Uterus (tissue), 4 donors: ENCODE data around the gene SPATA6. TPM values are rescaled to one million over a fixed set of nuclear protein-coding genes. Genes with fewer than 3 reads are reported as not detected.
"Not testable (repeated sequence)": the region's sequence is repeated elsewhere in the genome, so short reads cannot be mapped to it uniquely, and the experiment has no call there.

ENCODE experiments used
- DNase-seq, 2 donors: peaks; one replicate each; pipeline ENCODE4 v3.0.0-alpha.2; 2019 to 2020
- H3K27ac ChIP-seq, 2 donors: fragments of 200-600 bp; sonication (generic); 1 replicate in 1 of 2; 2 replicates in 1 of 2; pipeline ENCODE4 v1.5.1; 2016 to 2018
- H3K27me3 ChIP-seq, 2 donors: fragments of 200-600 bp; sonication (generic); one replicate each; pipeline ENCODE4 v1.5.1; 2018 to 2019; ENCODE audit warnings: control low read depth in 1 of 2
- H3K36me3 ChIP-seq, 2 donors: fragments of 200-600 bp; sonication (generic); one replicate each; pipeline ENCODE4 v1.5.1; 2019; ENCODE audit warnings: control low read depth in 1 of 2
- H3K4me1 ChIP-seq, 2 donors: fragments of 200-600 bp; sonication (generic); one replicate each; pipeline ENCODE4 v1.5.1; 2018 to 2019; ENCODE audit warnings: control low read depth in 1 of 2
- H3K4me3 ChIP-seq, 2 donors: fragments of 200-600 bp; sonication (generic); 1 replicate in 1 of 2; 2 replicates in 1 of 2; pipeline ENCODE4 v1.5.1; 2018 to 2019; ENCODE audit warnings: mild to moderate bottlenecking in 1 of 2
- H3K9me3 ChIP-seq, 2 donors: fragments of 200-600 bp; sonication (generic); one replicate each; pipeline ENCODE4 v1.5.1; 2019; ENCODE audit warnings: control low read depth in 1 of 2
- POLR2A ChIP-seq, 2 donors: fragments of 450-650 bp; IDR thresholded peaks; one replicate each; pipeline ENCODE4 v1.6.1; 2016; ENCODE audit warnings: antibody characterized with exemption in 2 of 2, mild to moderate bottlenecking in 1 of 2, moderate library complexity in 1 of 2
- intact Hi-C: fragments of 100-400 bp; cut with DNase I; formaldehyde crosslinking; loops from one replicate; pipeline ENCODE4 v1.15.1; 2023; ENCODE audit warnings: low total_unique reads
- total RNA-seq, 4 donors: library from RNA; depleted of rRNA in 3 of 4; stranded (reverse); fragments of >200 nt in 3 of 4; gene quantifications; one replicate each; pipeline versions ENCODE4 v1.1.0 to v1.2.4, GENCODE V29; 2014 to 2023
- TF ChIP-seq, protein P1 (sequence below), 4 experiments: fragments of 200-600 bp in 2 of 4; fragments of 450-650 bp in 2 of 4; sonication (generic) in 2 of 4; IDR thresholded peaks; one replicate each; pipeline ENCODE4 v1.5.1; 2016 to 2019; ENCODE audit warnings: antibody characterized with exemption in 4 of 4, mild to moderate bottlenecking in 2 of 4, moderate library complexity in 1 of 4
- donor health status: DM: yes; HTN: yes; CAD: no.

Gene SPATA6
- total RNA-seq, 4 donors from 2014 or later = 27.4 to 94.5 (median 46.0) TPM

- H3K36me3 ChIP-seq = no peaks in the 10 kb centered on the region
- intact Hi-C loops = no loop called here
- no peaks in the 10 kb centered on the region for H3K9me3 ChIP-seq
- H3K4me3 ChIP-seq = no peak overlapping the region
- no peaks in the 10 kb centered on the region for H3K27me3 ChIP-seq
- TF ChIP-seq, protein P1, sequence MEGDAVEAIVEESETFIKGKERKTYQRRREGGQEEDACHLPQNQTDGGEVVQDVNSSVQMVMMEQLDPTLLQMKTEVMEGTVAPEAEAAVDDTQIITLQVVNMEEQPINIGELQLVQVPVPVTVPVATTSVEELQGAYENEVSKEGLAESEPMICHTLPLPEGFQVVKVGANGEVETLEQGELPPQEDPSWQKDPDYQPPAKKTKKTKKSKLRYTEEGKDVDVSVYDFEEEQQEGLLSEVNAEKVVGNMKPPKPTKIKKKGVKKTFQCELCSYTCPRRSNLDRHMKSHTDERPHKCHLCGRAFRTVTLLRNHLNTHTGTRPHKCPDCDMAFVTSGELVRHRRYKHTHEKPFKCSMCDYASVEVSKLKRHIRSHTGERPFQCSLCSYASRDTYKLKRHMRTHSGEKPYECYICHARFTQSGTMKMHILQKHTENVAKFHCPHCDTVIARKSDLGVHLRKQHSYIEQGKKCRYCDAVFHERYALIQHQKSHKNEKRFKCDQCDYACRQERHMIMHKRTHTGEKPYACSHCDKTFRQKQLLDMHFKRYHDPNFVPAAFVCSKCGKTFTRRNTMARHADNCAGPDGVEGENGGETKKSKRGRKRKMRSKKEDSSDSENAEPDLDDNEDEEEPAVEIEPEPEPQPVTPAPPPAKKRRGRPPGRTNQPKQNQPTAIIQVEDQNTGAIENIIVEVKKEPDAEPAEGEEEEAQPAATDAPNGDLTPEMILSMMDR (IDR thresholded peaks at IDR 0.05) = no peak
- TF ChIP-seq POLR2A (IDR thresholded peaks at IDR 0.05) = no peak
- no peaks in the 10 kb centered on the region for H3K4me1 ChIP-seq
- DNase-seq = no peak
- H3K27ac ChIP-seq = no peak overlapping the region
These were observed 139.9 kb downstream of the SPATA6 start for GRCh38 chr1:48332115-48332514.

GRCh38 chr1:48329905-48330304 lies 142.1 kb downstream of the SPATA6 start:
- no peak overlapping the region for H3K27ac ChIP-seq
- H3K4me3 ChIP-seq = no peak overlapping the region
- H3K4me1 ChIP-seq = no peaks in the 10 kb centered on the region
- intact Hi-C loops = no loop called here
- H3K27me3 ChIP-seq = no peaks in the 10 kb centered on the region
- TF ChIP-seq, protein P1 (IDR thresholded peaks at IDR 0.05) = no peak
- TF ChIP-seq POLR2A (IDR thresholded peaks at IDR 0.05) = no peak
- no peak for DNase-seq
- H3K9me3 ChIP-seq = no peaks in the 10 kb centered on the region
- no peaks in the 10 kb centered on the region for H3K36me3 ChIP-seq

DNA sequence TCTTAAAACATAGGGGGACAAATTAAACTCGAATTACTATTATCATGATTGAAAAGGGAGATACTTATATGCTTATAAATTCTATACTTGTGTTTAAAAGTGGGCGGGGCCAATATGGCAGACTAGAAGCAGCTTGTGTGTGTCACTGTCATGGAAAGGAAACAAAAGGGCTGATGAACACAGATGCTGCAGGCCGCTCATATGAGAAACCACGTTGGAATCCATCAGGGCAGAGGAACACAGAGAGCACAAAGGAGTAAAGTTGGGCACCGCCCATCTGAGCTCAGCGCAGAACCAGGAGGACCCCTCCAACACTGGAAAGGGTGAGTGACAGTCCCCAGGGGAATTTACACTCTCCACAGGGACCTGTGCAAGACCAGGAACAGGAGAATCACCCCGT lies 142.5 kb downstream of the SPATA6 start:
- Histone ChIP-seq H3K27ac (no peak overlapping the region), H3K4me1 (no peaks in the 10 kb centered on the region), H3K4me3 (no peak overlapping the region), H3K9me3 (no peaks in the 10 kb centered on the region), H3K36me3 (no peaks in the 10 kb centered on the region), H3K27me3 (no peaks in the 10 kb centered on the region)
- TF ChIP-seq, protein P1 (IDR thresholded peaks at IDR 0.05) = no peak
- no peak for TF ChIP-seq POLR2A (IDR thresholded peaks at IDR 0.05)
- intact Hi-C loops = no loop called here
- DNase-seq = no peak

- intact Hi-C loops, H3K27me3 ChIP-seq, DNase-seq, H3K9me3 ChIP-seq, H3K27ac ChIP-seq, H3K4me3 ChIP-seq, H3K36me3 ChIP-seq, H3K4me1 ChIP-seq: not testable (repeated sequence)
These were observed 160.2 kb downstream of the SPATA6 start for GRCh38 chr1:48311829-48312228.

DNA sequence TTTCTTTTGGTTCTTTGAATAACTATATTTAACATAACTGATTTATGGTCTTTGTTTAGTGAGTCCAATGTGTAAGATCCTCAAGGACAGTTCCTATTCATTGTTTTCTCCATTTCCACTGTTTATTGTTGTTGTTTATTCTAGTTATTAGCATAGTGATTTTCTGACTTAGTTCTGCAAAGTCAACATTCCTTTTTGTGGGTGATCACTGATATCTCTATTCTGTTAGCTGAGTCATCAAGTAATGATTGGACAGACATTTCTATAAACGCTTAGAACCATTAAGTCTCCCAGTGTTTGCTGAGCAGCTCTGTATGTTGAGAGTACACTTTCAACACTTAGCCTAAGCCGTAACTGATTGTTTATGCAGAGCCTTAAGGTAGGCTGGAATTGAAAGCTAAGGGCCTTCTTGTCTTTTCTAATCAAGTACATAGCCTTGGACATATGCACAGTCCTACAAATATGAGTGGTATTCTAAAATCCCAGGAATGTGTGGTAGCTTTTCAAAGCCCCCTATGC lies 162.4 kb downstream of the SPATA6 start:
- H3K4me1 ChIP-seq = no peaks in the 10 kb centered on the region
- no peak for DNase-seq
- no peaks in the 10 kb centered on the region for H3K36me3 ChIP-seq
- no peak for TF ChIP-seq POLR2A (IDR thresholded peaks at IDR 0.05)
- TF ChIP-seq, protein P1 (IDR thresholded peaks at IDR 0.05) = no peak
- H3K9me3 ChIP-seq = peaks cover 0 to 5% of the 10 kb centered on the region in 2 donors
- intact Hi-C loops = no loop called here
- no peaks in the 10 kb centered on the region for H3K27me3 ChIP-seq
- no peak overlapping the region for H3K4me3 ChIP-seq
- H3K27ac ChIP-seq = no peak overlapping the region

DNA sequence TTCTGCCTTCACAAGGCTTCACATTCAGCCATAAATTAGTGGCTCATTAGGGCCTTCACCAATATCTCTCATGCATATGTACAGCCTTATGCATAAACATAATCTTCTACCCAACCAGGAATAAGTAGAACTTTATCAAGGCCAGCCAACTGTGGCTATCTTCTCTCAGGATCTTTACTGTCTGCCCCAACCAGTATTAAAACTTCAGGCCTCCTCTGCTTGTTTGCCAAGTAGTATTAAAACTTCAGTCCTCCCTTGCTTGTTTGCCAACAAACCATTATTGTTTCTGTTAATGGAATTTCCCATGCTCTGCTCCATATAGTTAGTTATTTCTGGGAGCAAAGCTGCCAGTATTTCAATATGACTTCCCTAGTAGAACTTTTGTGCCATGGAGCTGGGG lies 169.4 kb downstream of the SPATA6 start:
- no peak overlapping the region for H3K27ac ChIP-seq
- peaks cover 0 to 12% of the 10 kb centered on the region in 2 donors for H3K9me3 ChIP-seq
- H3K36me3 ChIP-seq = no peaks in the 10 kb centered on the region
- H3K4me3 ChIP-seq = no peak overlapping the region
- TF ChIP-seq, protein P1 (IDR thresholded peaks at IDR 0.05) = no peak
- TF ChIP-seq POLR2A (IDR thresholded peaks at IDR 0.05) = no peak
- DNase-seq = no peak
- intact Hi-C loops = no loop called here
- H3K4me1 ChIP-seq = no peaks in the 10 kb centered on the region
- H3K27me3 ChIP-seq = no peaks in the 10 kb centered on the region
